Loucy (cell line): ENCODE results near the gene RELT.

Experiments used
- EZH2phosphoT487 ChIP-seq: fragments of 200-600 bp; IDR thresholded peaks from 2 replicates; pipeline ENCODE4 v1.6.1; 2018; ENCODE audit warnings: antibody characterized with exemption, mild to moderate bottlenecking, moderate library complexity, borderline replicate concordance
- TF ChIP-seq, protein P1 (sequence below): fragments of 200-600 bp; sonication (generic); conservative IDR thresholded peaks from 2 replicates; pipeline ENCODE4 v1.5.1; 2014; ENCODE audit warnings: mild to moderate bottlenecking, antibody characterized with exemption, low read length

DNA sequence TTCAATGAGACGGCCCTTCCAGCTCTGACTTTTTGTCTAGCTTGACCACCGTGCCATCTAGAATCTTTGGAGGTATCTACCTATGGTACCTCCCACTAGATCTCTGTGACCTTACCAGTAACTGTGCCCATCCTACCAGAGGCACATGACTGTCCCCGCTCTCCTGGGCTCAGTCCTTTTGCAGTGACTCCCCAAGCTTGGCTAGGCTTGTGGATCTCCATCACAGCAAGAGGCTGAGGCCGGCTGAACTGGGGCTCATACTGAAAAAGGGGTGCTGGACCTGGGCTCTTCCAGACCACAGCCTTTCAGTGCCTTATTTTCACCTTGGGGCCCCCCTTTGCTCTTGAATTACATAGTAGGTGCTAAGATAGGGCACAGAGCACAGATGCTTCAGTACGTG, 27.3 kb downstream of the RELT start:
- TF ChIP-seq, protein P1, sequence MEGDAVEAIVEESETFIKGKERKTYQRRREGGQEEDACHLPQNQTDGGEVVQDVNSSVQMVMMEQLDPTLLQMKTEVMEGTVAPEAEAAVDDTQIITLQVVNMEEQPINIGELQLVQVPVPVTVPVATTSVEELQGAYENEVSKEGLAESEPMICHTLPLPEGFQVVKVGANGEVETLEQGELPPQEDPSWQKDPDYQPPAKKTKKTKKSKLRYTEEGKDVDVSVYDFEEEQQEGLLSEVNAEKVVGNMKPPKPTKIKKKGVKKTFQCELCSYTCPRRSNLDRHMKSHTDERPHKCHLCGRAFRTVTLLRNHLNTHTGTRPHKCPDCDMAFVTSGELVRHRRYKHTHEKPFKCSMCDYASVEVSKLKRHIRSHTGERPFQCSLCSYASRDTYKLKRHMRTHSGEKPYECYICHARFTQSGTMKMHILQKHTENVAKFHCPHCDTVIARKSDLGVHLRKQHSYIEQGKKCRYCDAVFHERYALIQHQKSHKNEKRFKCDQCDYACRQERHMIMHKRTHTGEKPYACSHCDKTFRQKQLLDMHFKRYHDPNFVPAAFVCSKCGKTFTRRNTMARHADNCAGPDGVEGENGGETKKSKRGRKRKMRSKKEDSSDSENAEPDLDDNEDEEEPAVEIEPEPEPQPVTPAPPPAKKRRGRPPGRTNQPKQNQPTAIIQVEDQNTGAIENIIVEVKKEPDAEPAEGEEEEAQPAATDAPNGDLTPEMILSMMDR = no peak
- TF ChIP-seq EZH2phosphoT487 = no peak
